Smooth muscle cell (in vitro differentiated cells): ENCODE measurements around the gene ACTN1. TPM values are rescaled to one million over a fixed set of nuclear protein-coding genes. Genes with fewer than 3 reads are reported as not detected.

Experiments used
- DNase-seq: peaks from one replicate; lab custom pipeline; 2025; ENCODE audit not compliant: unreplicated experiment; lab: John Stamatoyannopoulos, UW
- H2AFZ ChIP-seq: fragments of 200-600 bp; sonication (generic); 2 replicates; pipeline ENCODE4 v1.6.0; 2016; ENCODE audit warnings: antibody characterized with exemption, low read depth, mild to moderate bottlenecking
- H3F3A ChIP-seq: fragments of 200-600 bp; sonication (generic); 2 replicates; pipeline ENCODE4 v1.6.0; 2017; ENCODE audit warnings: antibody characterized with exemption, low read depth
- H3K27ac ChIP-seq: fragments of 200-600 bp; sonication (generic); 2 replicates; pipeline ENCODE4 v1.5.1; 2016; ENCODE audit warnings: low read depth, mild to moderate bottlenecking
- H3K27me3 ChIP-seq: fragments of 200-600 bp; sonication (generic); 2 replicates; pipeline ENCODE4 v1.6.1; 2016; ENCODE audit warnings: low read depth, mild to moderate bottlenecking
- H3K36me3 ChIP-seq: fragments of 200-600 bp; sonication (generic); 2 replicates; pipeline ENCODE4 v1.5.1; 2016; ENCODE audit warnings: low read depth
- H3K4me1 ChIP-seq: fragments of 200-600 bp; sonication (generic); 2 replicates; pipeline ENCODE4 v1.5.1; 2016; ENCODE audit warnings: low read depth
- H3K4me2 ChIP-seq: fragments of 200-600 bp; sonication (generic); 2 replicates; pipeline ENCODE4 v1.6.0; 2016; ENCODE audit warnings: mild to moderate bottlenecking
- H3K4me3 ChIP-seq: fragments of 200-600 bp; sonication (generic); 2 replicates; pipeline ENCODE4 v1.5.1; 2016; ENCODE audit warnings: mild to moderate bottlenecking
- H3K79me2 ChIP-seq: fragments of 200-600 bp; sonication (generic); 2 replicates; pipeline ENCODE4 v1.6.0; 2016; ENCODE audit warnings: low read depth, mild to moderate bottlenecking
- H3K9ac ChIP-seq: fragments of 200-600 bp; sonication (generic); 2 replicates; pipeline ENCODE4 v1.6.0; 2016; ENCODE audit warnings: low read depth
- H3K9me3 ChIP-seq: fragments of 200-600 bp; sonication (generic); replicated peaks from 2 replicates; pipeline ENCODE4 v1.5.1; 2016; ENCODE audit warnings: low read depth
- H4K20me1 ChIP-seq: fragments of 200-600 bp; sonication (generic); 2 replicates; pipeline ENCODE4 v1.6.0; 2016; ENCODE audit warnings: low read depth
- WGBS: methylation state at CpG from one replicate; pipeline ENCODE4 v1.1.7; 2016; ENCODE audit warnings: low lambda C conversion rate; 5-methylcytosine and 5-hydroxymethylcytosine counted together
- polyA plus RNA-seq: library from polyadenylated mRNA; unstranded; fragments of >200 nt; fragmentation: Nextera tagmentation; extraction: Ambion mirVana; gene quantifications from 2 replicates; pipeline ENCODE4 v1.2.1, GENCODE V29; 2016
- total RNA-seq: library from RNA; depleted of rRNA; stranded (reverse); fragments of >200 nt; gene quantifications from 2 replicates; pipeline ENCODE4 v1.2.3, GENCODE V29; 2014
- TF ChIP-seq, protein P1 (sequence below): fragments of 200-600 bp; sonication (generic); IDR thresholded peaks from 2 replicates; pipeline ENCODE4 v1.5.1; 2017; ENCODE audit warnings: borderline replicate concordance, mild to moderate bottlenecking, antibody characterized with exemption; ENCODE audit not compliant: insufficient read depth, poor library complexity, severe bottlenecking

Gene ACTN1
- total and polyA plus RNA-seq, 2 experiments from 2014 or later = 422 to 806 TPM

DNA sequence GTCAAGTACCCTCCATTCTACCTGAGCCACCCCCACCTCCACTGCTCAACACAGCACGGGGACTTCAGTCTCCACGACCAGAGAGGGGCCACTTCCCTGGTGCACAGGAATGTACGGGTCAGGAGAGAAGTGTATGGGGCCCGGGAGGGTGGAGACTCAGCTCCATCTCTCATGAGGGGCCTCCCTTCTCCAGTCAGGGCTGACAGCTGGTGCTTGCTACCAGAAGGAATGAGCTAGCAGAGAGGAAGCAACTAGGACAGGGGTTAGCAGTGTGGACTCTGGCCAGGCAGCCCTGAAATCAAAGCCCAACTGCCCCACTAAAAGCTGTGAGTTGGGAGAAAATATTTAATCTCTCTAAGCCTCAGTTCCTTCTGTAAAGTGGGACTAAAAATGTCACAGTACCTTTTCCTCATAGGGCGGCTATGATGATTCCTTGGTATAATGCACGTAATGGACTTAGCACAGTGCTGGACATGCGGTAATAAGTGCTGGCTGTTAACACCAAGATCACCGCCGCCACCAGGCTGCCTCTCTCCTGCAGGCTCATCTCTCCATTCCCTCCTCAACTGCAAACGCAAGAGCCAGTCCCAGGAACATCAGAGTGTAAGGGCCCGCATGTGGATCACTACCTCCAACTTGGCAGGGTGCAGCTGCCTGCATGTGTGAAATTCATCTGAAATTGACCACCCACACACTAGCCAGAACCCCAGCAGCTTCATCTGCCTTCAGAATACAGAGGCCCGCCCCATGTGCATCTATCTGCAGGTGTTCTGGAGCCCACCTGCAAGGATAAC lies 14.6 kb downstream of the ACTN1 start:
- Histone ChIP-seq H3K27ac (peak overlapping the region; percentile 96), H3K4me1 (peaks cover 19% of the 10 kb centered on the region), H3K4me2 (no peak overlapping the region), H3K9ac (no peak overlapping the region), H4K20me1 (peaks cover 100% of the 10 kb centered on the region), H3K27me3 (no peaks in the 10 kb centered on the region), H2AFZ (no peak overlapping the region), H3K79me2 (peaks cover 100% of the 10 kb centered on the region), H3K9me3 (no peaks in the 10 kb centered on the region), H3F3A (peaks cover 43% of the 10 kb centered on the region), H3K36me3 (no peaks in the 10 kb centered on the region), H3K4me3 (no peak overlapping the region)
- DNase-seq = no peak
- 74% methylated on average over 12 of the region's 12 CpGs for WGBS
- TF ChIP-seq, protein P1, sequence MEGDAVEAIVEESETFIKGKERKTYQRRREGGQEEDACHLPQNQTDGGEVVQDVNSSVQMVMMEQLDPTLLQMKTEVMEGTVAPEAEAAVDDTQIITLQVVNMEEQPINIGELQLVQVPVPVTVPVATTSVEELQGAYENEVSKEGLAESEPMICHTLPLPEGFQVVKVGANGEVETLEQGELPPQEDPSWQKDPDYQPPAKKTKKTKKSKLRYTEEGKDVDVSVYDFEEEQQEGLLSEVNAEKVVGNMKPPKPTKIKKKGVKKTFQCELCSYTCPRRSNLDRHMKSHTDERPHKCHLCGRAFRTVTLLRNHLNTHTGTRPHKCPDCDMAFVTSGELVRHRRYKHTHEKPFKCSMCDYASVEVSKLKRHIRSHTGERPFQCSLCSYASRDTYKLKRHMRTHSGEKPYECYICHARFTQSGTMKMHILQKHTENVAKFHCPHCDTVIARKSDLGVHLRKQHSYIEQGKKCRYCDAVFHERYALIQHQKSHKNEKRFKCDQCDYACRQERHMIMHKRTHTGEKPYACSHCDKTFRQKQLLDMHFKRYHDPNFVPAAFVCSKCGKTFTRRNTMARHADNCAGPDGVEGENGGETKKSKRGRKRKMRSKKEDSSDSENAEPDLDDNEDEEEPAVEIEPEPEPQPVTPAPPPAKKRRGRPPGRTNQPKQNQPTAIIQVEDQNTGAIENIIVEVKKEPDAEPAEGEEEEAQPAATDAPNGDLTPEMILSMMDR = no peak

DNA sequence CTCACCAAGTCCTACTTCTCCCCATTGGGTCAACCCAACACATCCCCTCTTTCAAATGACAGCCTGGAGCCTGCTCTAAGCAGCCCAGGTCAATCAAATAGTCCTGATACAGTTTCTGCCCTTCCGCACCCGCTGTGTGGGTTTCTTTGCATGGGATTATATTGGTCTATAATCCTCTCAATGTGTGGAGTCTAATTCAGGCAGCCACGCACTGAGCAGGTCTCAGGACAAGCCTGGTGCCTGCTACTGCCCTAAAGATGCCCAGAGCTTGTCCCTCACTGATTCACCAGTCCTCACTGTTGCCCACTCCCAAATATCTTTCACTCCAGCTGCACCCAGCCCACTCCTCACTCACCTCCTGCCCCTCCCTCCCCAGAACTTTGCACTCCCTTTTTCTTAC lies 16.4 kb downstream of the ACTN1 start:
- TF ChIP-seq, protein P1 = no peak
- no peak for DNase-seq
- Histone ChIP-seq H3K4me3 (no peak overlapping the region), H3K9ac (no peak overlapping the region), H3K36me3 (no peaks in the 10 kb centered on the region), H3K27ac (peak overlapping the region; percentile 96), H2AFZ (no peak overlapping the region), H3K27me3 (no peaks in the 10 kb centered on the region), H3K4me2 (peak overlapping the region; percentile 5), H3K79me2 (peaks cover 100% of the 10 kb centered on the region), H4K20me1 (peaks cover 100% of the 10 kb centered on the region), H3F3A (peaks cover 54% of the 10 kb centered on the region), H3K4me1 (peaks cover 32% of the 10 kb centered on the region), H3K9me3 (no peaks in the 10 kb centered on the region)
- 91% methylated on average over 3 of the region's 3 CpGs for whole genome bisulfite sequencing

DNA sequence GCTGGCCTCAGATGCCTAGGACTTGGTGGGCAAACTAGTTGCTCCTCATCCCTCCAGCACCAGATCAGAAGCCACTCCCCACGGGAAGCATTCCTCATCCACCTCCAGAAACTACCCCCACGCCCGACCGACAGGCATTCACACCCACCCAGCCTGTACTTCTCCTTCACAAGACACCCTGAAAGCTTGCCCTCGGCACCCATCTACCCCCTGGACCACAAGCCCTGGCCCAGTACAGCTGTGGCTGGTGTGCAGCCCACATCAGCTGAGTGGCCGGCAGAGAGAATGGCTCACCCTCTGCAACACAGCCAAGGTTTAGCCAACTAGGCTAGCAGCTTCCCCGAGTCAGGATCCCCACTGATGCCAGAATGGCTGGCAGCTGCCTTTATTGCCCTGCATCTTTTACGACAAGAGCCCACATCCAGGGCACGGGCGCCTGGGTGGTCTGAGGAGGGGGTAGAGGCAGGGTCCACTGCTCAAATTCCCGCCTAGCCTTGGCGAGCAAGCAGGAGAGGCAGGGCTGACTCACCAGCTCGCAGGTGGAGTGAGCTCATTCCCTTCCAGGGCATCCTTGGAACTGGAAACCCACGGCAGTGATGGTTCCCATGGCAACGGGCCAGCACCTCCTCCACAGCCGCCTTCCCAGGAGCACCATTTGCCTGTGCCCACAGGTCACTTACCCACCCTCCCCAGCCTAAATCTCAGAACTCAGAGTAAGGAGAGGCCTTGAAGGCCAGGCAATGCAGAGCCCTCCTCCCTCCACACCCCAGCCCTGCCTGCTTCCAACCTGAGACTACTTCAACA lies 17.1 kb downstream of the ACTN1 start:
- Histone ChIP-seq H3K9me3 (no peaks in the 10 kb centered on the region), H3F3A (peaks cover 55% of the 10 kb centered on the region), H3K4me1 (peaks cover 28% of the 10 kb centered on the region), H3K4me2 (no peak overlapping the region), H3K9ac (no peak overlapping the region), H2AFZ (no peak overlapping the region), H3K27me3 (no peaks in the 10 kb centered on the region), H3K36me3 (no peaks in the 10 kb centered on the region), H4K20me1 (peaks cover 100% of the 10 kb centered on the region), H3K79me2 (peaks cover 100% of the 10 kb centered on the region), H3K27ac (peak overlapping the region; percentile 96), H3K4me3 (no peak overlapping the region)
- TF ChIP-seq, protein P1 = no peak
- WGBS = 59% methylated on average over 16 of the region's 16 CpGs
- DNase-seq = no peak
